HepG2 (cell line): ENCODE results near the gene SHC1. TPM values are rescaled to one million over a fixed set of nuclear protein-coding genes. Genes with fewer than 3 reads are reported as not detected.
A peak's percentile ranks its signal among the peaks of the same experiment; 100 is the strongest.

Source experiments
- ATM ChIP-seq: fragments of 450-650 bp; IDR thresholded peaks from 2 replicates; pipeline ENCODE4 v1.7.1; 2017; ENCODE audit warnings: mild to moderate bottlenecking, borderline replicate concordance
- GLMP ChIP-seq: sonication (generic); formaldehyde crosslinking; IDR thresholded peaks from 2 replicates; pipeline ENCODE4 v1.9.0; 2021; ENCODE audit warnings: missing genetic modification reagents, mild to moderate bottlenecking, borderline replicate concordance
- GTF3A ChIP-seq: sonication (generic); formaldehyde crosslinking; conservative IDR thresholded peaks from 2 replicates; pipeline ENCODE4 v1.4.0; 2020; ENCODE audit warnings: mild to moderate bottlenecking, missing genetic modification reagents
- MEIS2 ChIP-seq: sonication (generic); formaldehyde crosslinking; IDR thresholded peaks from 2 replicates; pipeline ENCODE4 v1.9.0; 2021; ENCODE audit warnings: mild to moderate bottlenecking, missing genetic modification reagents
- MTF1 ChIP-seq: sonication (generic); formaldehyde crosslinking; IDR thresholded peaks from 2 replicates; pipeline ENCODE4 v1.5.0; 2020; ENCODE audit warnings: missing genetic modification reagents
- REXO4 ChIP-seq: sonication (generic); formaldehyde crosslinking; IDR thresholded peaks from 2 replicates; pipeline ENCODE4 v1.8.0; 2022; ENCODE audit warnings: missing genetic modification reagents, mild to moderate bottlenecking, borderline replicate concordance
- RFX5 ChIP-seq: IDR thresholded peaks from 2 replicates; pipeline ENCODE4 v1.6.1; 2011; ENCODE audit warnings: low read depth, low read length, improper control_type of control experiment
- SALL1 ChIP-seq: sonication (generic); formaldehyde crosslinking; IDR thresholded peaks from 2 replicates; pipeline ENCODE4 v1.8.0; 2022; ENCODE audit warnings: mild to moderate bottlenecking, missing genetic modification reagents
- SMARCE1 ChIP-seq: fragments of 450-650 bp; IDR thresholded peaks from 2 replicates; pipeline ENCODE4 v1.6.1; 2017; ENCODE audit warnings: borderline replicate concordance
- SRSF9 ChIP-seq: fragments of 200-400 bp; formaldehyde crosslinking; IDR thresholded peaks from 2 replicates; pipeline ENCODE4 v1.6.1; 2018; ENCODE audit warnings: borderline replicate concordance, mild to moderate bottlenecking, low read depth, low read length; ENCODE audit not compliant: insufficient read depth, poor library complexity, severe bottlenecking
- TBL1XR1 ChIP-seq: fragments of 150-350 bp; IDR thresholded peaks from 2 replicates; pipeline ENCODE4 v1.6.1; 2014; ENCODE audit warnings: borderline replicate concordance, low read length; ENCODE audit not compliant: partially characterized antibody
- TEAD3 ChIP-seq: optimal IDR thresholded peaks from 2 replicates; pipeline ENCODE3; 2016; ENCODE audit warnings: borderline replicate concordance
- THAP8 ChIP-seq: sonication (generic); formaldehyde crosslinking; IDR thresholded peaks from 2 replicates; pipeline ENCODE4 v1.5.1; 2020; ENCODE audit warnings: missing genetic modification reagents, mild to moderate bottlenecking, borderline replicate concordance
- ZEB1 ChIP-seq: IDR thresholded peaks from 2 replicates; pipeline ENCODE4 v1.6.1; 2012; ENCODE audit warnings: mild to moderate bottlenecking, low read depth, inconsistent platforms; ENCODE audit not compliant: insufficient replicate concordance
- ZFP37 ChIP-seq: sonication (generic); formaldehyde crosslinking; IDR thresholded peaks from 2 replicates; pipeline ENCODE4 v1.4.0; 2020; ENCODE audit warnings: missing genetic modification reagents, borderline replicate concordance
- ZFP90 ChIP-seq: sonication (generic); formaldehyde crosslinking; IDR thresholded peaks from 2 replicates; pipeline ENCODE4 v1.8.0; 2022; ENCODE audit warnings: missing genetic modification reagents, mild to moderate bottlenecking, inconsistent platforms, borderline replicate concordance
- ZNF318 ChIP-seq: sonication (generic); formaldehyde crosslinking; IDR thresholded peaks from 2 replicates; pipeline ENCODE4 v1.4.0; 2020; ENCODE audit warnings: mild to moderate bottlenecking, missing genetic modification reagents
- polyA plus RNA-seq, 8 experiments: library from polyadenylated mRNA; depleted of rRNA in 3 of 8; stranded (reverse) in 7 of 8; unstranded in 1 of 8; fragments of >200 nt; fragmentation: Illumina TruSeq in 4 of 8; extraction: Trizol in 4 of 8; gene quantifications; 2 replicates each; pipeline versions ENCODE4 v1.2.1 to v1.2.3, GENCODE V29; 2011 to 2016; ENCODE audit warnings: low read depth in 4 of 8, missing spikeins in 1 of 8, mixed read lengths in 1 of 8; ENCODE audit not compliant: insufficient read depth in 1 of 8
- total RNA-seq, 5 experiments: library from RNA; depleted of rRNA; stranded (reverse); fragments of >200 nt; fragmentation: Illumina TruSeq; extraction: Trizol; gene quantifications; 2 replicates each; pipeline ENCODE4 v1.2.3, GENCODE V29; 2016; ENCODE audit warnings: low read depth in 1 of 5

The SHC1 gene
- total and polyA plus RNA-seq, 2 of the 13 experiments (the other 11 are each of a cell fraction or from before 2014, with no cell fraction given) = 52.0 to 137 TPM

GRCh38 chr1:155003766-155004351 is 33.3 kb upstream of the SHC1 start (continued):
- TF ChIP-seq ZNF318 (CRISPR knock-in tag) (no peak), ATM (no peak), ZFP90 (CRISPR knock-in tag) (no peak), REXO4 (CRISPR knock-in tag) (no peak), SRSF9 (no peak), SMARCE1 (no peak), MTF1 (CRISPR knock-in tag) (no peak), GTF3A (no peak), ZEB1 (no peak), SALL1 (CRISPR knock-in tag) (peak; percentile 33; the same call in 1 of the 2 replicates), GLMP (CRISPR knock-in tag) (no peak), TBL1XR1 (no peak), THAP8 (CRISPR knock-in tag) (no peak), RFX5 (no peak), MEIS2 (no peak), ZFP37 (CRISPR knock-in tag) (no peak), TEAD3 (CRISPR knock-in tag) (no peak)
